KOPT-K1 (cell line): ENCODE measurements around the gene TMEM106B.

ENCODE experiments used
- H3K27ac ChIP-seq: fragments of 200-600 bp; sonication (generic); 2 replicates; pipeline ENCODE4 v1.5.1; 2016; ENCODE audit warnings: antibody characterized with exemption, mild to moderate bottlenecking, low read depth, low read length; ENCODE audit not compliant: poor library complexity, severe bottlenecking
- H3K36me3 ChIP-seq: fragments of 200-600 bp; sonication (generic); 2 replicates; pipeline ENCODE4 v1.5.1; 2017; ENCODE audit warnings: antibody characterized with exemption, mild to moderate bottlenecking, low read length, moderate library complexity; ENCODE audit not compliant: insufficient read depth
- H3K9me3 ChIP-seq: fragments of 200-600 bp; sonication (generic); 2 replicates; pipeline ENCODE4 v1.5.1; 2017; ENCODE audit warnings: antibody characterized with exemption, low read length, mild to moderate bottlenecking; ENCODE audit not compliant: insufficient read depth, poor library complexity, severe bottlenecking

Gene TMEM106B

DNA sequence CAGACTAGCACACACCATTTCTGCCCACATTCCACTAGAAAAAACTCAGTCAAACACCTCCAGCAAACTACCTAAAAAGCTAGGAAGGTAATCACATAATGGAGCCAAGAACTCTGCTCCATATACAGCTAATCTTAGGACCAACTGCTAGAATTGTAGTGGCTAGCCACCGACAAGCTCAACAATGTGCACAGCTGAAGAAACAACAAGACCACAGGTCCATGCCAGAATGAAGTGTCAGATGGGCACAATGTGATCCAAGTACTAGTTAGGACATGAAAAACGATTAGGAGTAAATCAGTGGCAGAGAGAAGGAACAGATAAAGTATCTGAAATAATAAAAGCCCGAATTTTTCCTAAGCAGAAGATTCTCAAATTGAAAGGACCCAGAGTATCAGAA lies 38.6 kb downstream of the TMEM106B start:
- H3K36me3 ChIP-seq: no peaks in the 10 kb centered on the region
- H3K9me3 ChIP-seq: no peaks in the 10 kb centered on the region
- H3K27ac ChIP-seq: no peak overlapping the region

DNA sequence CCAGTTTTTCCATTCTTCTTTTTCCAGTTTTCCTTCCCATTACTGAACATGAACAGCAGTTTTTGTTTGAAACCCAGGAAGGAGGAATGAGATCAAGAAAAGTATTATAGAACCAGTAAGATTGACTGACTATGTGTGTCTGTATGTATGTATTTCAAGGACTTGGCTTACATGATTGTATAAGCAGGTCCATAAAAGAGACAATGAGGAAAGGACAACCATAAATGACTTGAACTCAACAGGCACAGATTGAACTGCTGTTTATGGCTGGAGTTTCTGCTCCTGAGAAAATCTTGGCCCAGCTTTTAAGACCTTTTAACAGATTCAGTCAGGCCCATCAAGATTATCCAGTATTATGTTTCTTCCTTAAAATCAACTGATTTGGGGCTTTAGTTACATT lies 39.1 kb downstream of the TMEM106B start:
- H3K27ac ChIP-seq: no peak overlapping the region
- H3K9me3 ChIP-seq: no peaks in the 10 kb centered on the region
- no peaks in the 10 kb centered on the region for H3K36me3 ChIP-seq

DNA sequence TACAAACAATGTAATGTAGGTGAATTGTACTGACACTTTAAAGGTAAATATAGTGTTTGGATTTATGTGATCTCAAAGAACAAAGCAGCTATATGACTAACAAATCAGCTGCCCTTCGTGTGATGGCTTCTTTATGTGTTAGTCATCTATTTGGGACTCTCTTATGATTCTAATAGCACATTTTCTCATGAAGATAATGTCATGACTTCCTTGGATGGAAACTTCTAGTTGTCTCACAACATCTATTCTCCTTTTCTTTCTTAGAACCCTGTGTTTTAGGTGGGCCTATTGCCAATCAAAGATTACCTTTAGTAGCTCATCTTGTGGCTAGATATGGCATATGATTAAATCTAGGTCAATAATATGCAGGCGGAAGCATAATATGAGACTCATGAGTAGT lies 45.0 kb downstream of the TMEM106B start:
- Histone ChIP-seq H3K36me3 (no peaks in the 10 kb centered on the region), H3K27ac (no peak overlapping the region), H3K9me3 (no peaks in the 10 kb centered on the region)

DNA sequence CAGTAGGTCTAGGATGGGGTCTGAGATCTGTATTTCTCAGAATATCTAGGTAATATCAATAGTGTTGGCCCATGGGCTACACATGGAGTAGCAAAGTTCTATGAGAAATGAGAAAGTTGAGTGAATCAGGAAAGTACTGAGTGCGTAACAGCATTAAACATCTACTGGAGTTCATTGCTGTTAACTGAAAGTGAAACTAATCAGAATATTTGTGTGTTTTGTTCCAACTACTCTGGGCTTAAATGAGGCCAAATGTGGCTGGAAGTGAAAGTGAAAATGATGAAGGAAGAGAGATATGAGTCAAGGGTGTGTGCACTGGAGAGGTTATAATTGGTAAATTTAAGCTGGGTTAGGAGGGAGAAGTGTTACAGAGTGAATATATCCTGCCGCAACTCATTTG lies 46.5 kb downstream of the TMEM106B start:
- H3K27ac ChIP-seq: peak overlapping the region; percentile 57
- H3K36me3 ChIP-seq: no peaks in the 10 kb centered on the region
- H3K9me3 ChIP-seq: no peaks in the 10 kb centered on the region

DNA sequence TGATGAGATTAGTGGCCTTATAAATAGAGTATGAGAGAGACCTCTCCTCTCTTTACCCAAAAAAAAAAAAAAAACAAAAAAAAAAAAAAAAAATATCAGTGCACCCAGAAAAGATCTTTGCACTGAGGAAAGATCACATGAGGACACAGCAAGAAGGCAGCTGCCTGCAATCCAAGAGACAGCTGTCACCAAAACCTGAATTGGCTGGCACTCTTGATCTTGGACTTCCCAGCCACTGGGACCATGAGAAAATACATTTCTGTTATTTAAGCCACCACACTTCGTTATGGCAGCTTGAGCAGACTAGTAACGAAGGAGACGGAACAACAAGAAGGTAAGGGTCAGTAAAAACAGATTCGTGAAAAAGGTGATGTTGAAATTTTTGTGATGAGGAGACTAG lies 47.0 kb downstream of the TMEM106B start:
- no peaks in the 10 kb centered on the region for H3K9me3 ChIP-seq
- H3K27ac ChIP-seq: peak overlapping the region; percentile 57
- no peaks in the 10 kb centered on the region for H3K36me3 ChIP-seq

DNA sequence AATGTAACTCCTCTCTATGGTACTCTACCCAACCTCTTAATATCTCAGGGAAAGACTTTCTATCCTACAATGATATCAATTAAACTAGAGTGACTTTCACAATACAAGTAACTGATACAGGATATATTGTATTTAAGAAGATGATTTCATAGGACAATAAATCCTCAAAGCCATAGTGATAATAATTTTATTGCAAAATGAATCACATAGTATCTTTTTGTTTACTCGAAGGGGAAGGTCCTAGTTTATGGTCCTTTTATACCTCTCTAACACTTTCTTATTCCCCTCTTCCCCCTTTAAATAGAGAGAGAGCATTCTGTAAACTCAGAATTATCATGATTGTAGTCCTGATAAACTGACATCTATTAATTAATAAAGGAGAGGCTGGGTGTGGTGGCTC lies 56.4 kb downstream of the TMEM106B start:
- H3K27ac ChIP-seq: no peak overlapping the region
- no peaks in the 10 kb centered on the region for H3K36me3 ChIP-seq
- no peaks in the 10 kb centered on the region for H3K9me3 ChIP-seq

DNA sequence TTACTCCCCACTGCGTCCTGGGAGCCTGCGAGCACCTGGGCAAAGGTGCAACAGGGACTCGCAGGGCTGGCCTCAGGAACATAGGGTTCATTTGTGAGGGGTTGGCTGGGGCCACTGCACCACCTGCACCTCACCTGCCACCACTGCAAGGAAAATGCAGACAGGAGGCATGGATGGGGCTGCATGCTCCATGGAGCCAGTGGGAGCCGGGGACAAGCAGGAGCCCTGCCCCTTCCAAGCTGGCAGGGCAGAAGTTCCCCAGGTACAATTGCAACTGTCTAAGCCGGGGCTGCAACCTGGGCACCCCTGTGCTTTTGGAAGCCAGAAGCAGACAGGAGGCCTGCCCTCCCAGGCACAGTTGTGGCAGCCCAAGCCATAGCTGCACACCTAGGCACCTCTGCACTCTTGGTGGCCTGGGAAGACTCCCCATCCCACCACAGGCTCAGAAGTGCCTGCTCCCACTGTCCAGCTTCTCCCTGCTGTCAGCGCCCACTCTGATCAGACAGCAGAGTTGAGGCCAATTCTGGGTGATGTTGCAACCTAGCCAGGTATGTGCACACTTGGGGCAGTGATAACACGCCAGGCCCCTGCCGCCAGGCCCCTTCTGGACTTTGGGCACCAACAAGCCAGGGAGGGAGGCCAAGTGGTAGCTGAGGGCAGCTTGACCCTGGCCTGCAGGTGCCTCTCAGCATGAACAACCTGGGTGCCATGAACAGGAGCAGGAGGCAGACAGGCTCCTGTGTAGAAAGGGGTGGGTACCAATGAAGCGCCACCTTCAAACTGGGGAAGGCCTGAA lies 58.2 kb downstream of the TMEM106B start:
- H3K27ac ChIP-seq: no peak overlapping the region
- H3K9me3 ChIP-seq: no peaks in the 10 kb centered on the region
- no peaks in the 10 kb centered on the region for H3K36me3 ChIP-seq

DNA sequence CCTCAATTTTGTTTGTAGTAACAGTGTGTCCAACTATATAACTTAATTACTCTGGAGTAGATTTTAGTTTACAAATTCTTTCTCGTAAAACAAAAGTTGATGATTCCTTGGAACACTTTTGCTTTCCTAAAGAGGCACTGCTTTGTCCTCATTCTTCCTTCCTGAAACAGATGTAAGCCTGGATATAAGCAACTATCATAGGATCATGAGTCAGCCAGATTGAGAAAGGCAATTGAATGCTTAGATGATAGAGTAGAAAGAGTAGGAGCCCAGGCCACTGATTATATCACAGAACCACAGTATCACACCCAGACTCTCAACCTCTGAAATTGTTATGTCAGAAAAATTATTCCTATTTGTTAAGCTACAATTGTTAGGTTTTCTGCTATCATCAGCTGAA lies 69.9 kb downstream of the TMEM106B start:
- H3K27ac ChIP-seq: no peak overlapping the region
- no peaks in the 10 kb centered on the region for H3K36me3 ChIP-seq
- peaks cover 10% of the 10 kb centered on the region for H3K9me3 ChIP-seq

DNA sequence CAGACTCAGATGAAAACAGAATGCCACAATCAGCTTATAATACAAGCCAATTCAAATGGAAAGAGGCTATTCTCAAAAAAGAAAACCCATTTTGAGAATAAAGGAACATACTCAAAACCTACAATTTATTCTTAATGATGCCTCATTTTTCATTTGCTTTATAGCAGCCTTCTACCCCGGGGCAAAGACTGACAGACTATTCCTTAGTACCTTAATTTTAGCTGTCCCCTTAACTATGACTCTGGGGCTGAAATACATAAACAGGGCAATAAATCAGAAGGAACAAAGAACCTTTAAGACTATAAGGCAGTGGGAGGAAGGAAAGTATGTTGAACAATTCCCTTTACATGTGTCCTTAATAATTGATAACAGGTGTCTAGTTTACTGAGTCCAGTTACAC lies 76.8 kb downstream of the TMEM106B start:
- H3K36me3 ChIP-seq: no peaks in the 10 kb centered on the region
- H3K27ac ChIP-seq: no peak overlapping the region
- H3K9me3 ChIP-seq: peaks cover 33% of the 10 kb centered on the region

DNA sequence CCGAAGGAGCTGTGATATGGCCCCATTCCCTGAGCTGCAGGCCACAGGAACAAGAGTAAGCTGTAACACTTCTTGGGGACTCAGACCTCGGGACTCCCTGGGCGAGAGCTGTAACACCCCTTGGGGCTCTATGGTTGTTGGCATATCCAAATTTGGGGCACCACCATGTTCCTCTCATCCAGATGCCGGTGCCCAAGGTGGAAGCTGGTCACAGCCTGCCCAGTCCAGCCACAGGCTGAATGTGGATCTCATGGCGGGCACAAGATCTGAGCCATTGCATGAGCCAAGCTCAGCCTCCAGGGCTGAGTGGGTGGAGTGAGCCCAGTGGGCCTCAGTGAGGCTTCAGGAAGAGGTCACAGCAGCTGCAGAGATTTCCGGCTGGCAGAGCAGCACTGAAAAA lies 78.9 kb downstream of the TMEM106B start:
- Histone ChIP-seq H3K9me3 (peaks cover 33% of the 10 kb centered on the region), H3K27ac (no peak overlapping the region), H3K36me3 (no peaks in the 10 kb centered on the region)

DNA sequence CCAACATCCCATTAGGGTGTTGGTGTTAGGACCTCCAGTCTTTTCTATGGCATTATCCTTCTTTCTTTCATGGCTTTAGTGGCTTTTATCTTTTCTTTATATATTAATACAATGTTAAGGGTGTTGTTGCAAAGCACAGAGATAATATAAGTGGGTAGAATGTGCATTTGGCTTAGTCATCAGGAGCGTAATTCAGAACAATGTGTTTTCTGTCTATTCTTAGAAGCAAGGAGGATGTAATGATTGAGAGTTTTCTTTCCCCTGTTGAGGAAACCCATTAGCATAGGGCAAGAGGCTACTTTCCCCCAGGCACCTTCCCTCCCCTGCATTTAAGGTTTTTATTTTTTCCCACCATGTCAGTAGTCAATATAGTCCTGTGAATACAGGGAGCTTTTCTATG lies 79.7 kb downstream of the TMEM106B start:
- Histone ChIP-seq H3K36me3 (no peaks in the 10 kb centered on the region), H3K9me3 (peaks cover 38% of the 10 kb centered on the region), H3K27ac (no peak overlapping the region)

DNA sequence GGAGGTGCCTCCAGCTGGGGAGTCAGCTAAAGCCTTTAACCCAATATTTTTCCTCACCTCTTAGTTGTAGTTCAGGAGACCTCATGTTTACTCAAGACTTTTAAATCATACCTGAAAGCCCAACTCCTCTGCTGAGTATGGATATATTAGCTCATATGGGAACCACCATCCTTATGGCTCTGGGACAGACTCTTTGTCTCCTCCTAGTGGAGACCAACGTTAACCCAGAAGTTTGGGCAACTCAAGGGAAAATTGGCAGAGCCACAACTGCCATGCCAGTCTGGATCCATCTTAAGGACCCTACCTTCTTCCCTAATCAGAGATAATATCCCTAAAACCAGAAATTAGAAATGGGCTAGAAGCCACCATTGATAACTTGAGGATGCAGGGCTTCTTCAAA lies 80.8 kb downstream of the TMEM106B start:
- H3K9me3 ChIP-seq: peaks cover 45% of the 10 kb centered on the region
- H3K27ac ChIP-seq: no peak overlapping the region
- H3K36me3 ChIP-seq: no peaks in the 10 kb centered on the region
